HG03175 (cell line): ENCODE data around the gene NPB.

ENCODE experiments used
- ATAC-seq: cut with Tn5 transposase; IDR thresholded peaks from one replicate; pipeline ENCODE4 v1.9.1; 2021; ENCODE audit warnings: mild to moderate bottlenecking, moderate library complexity; ENCODE audit not compliant: unreplicated experiment

NPB gene

DNA sequence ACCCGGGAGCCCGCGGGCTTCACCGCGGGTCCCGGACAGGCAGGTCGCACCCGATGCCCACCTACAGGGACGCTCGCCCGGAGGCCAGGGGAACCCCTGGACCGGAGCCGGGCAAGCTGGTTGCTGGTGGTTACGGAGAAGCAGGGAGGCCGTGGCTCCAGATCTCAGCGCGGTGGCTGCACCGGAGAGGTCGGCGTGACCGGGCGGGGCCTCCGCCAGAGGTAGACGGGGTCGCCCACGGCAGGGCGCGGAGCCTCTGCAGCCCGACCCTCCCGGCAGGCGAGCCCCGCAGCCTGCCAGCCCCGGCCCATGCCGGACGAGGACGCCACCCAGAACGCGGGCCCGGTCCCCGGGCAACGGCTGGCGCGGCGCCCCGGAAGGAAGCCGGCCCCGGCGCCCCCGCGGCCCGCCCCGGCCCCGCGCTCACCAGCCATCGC, 8.8 kb downstream of the NPB start:
- peak; percentile 28 for ATAC-seq

- ATAC-seq: peak; percentile 73
Observed at GRCh38 chr17:81911277-81911961, 9.4 kb downstream of the NPB start, which contains the start of gene PCYT2. Gene PCYT2 (minus strand): TSS chr17:81911399. CDS start chr17:81911355, 44 bp downstream.

DNA sequence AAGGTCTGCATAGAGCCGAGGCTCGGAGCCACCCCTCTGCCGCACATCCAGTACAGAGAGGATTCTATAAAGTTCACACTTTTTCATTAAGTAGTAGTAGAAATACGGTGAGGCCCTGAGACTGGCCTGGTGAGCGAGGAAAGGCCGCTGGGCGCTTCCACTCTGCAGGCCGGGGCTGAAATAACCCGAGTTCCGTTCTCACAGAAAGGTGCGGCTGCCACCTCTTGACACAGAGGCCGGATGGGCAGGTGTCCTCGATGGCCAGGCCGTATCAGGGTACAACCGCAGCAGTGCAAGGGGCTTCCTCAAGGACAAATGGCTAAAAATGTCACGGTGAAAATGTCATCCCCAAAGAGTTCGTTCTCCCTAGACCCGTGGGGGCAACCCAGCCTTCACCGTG, 9.9 kb downstream of the NPB start:
- ATAC-seq: no peak

DNA sequence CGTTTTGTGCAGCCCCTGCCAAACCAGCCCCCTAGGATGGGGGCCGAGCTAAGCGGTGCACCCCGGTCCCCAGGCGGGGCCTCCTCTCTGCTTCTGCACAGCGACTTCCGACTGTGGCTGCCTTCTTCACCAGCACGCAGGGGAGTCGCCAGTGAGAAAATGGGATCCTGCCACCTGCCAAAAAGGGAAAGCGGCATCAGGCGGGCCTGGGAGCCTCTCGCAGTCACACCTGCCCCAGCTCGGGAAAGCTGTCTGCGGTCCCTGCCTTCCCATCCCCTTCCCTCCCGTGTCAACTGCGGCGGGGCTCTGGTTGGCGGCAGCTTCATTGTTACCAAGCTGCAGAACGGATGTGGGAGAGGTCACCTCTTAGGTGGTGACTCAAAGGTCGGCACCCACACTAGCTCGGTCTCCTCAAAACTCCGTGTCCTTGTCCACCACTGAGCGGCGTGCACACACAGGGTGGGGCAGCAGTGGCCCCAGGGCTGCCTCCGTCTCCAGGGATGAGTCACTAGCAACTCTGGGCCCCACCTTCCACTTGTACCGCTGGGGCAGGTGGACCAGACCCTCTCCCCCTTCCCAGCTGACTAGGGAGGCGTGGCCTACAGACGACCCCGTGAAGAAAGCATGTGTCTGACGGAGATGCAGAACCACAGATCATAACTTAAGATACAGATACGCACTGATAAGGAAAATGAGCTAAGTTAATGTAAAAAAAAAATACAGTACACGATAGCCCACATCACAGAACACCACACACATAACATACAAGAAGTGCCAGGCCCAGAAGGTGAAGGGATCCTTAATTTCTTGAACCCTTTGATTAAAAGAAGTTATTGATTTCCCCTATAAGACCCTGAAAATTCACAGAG, 10.6 kb downstream of the NPB start:
- ATAC-seq: no peak

GRCh38 chr17:81913394-81914102, 11.5 kb downstream of the NPB start:
- no peak for ATAC-seq

GRCh38 chr17:81914103-81914850, 12.2 kb downstream of the NPB start:
- ATAC-seq: no peak

DNA sequence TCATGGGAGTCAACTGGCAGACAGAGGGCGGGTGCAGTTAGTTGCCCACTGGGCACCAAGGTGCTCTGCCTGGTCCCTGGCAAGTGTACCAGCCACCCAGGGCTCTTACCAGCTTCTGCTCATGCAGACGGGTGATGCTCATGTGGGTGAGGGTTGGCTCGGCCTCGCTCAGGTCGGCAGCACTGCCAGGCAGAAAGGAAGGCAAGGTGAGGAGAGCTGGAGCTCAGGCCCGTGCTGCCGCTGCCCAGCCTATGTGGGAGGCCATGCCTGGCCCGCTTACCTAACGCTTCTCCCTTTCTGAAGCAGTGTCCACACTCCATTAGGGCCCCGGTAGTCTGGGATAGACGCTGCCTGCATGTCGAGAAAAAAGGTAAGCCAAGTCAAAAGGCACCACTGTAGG, 13.3 kb downstream of the NPB start:
- ATAC-seq: no peak

GRCh38 chr17:81916234-81917001, 14.4 kb downstream of the NPB start:
- no peak for ATAC-seq

DNA sequence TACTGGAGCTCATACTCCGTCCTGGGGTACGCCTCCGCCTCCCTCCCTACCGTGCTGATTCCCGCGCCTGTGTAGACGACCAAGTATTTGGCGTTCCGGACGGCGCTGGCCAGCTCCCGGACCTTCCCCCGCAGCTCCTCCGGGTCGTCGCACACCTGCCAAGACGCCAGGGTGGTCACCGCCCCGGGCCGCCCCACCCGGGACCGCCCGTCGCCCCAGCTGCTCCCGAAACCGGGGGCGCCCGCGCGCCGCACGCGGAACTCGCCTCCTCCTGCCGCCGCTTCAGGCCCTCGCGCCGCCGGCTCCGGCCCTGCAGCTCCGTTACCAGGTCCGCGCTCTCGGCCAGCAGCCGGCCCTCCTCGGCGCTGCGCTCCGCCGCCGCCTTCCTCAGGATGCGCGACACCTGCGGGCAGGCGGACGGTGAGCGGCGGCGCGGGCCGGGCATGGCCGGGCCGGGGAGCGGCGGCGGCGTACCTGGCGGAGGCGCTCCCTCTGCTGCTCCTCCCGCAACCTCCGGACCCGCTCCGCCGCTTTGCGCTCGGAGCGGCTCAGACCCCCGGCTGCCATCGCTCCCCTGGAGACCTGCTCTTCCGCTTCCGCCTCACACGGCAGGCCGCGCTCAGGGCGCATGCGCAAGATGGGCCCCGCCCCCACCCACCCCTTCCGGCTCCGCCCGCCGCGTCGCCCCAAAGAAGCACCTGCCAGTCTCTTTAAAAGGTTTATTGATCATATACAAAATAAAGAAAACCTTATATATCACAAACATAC, 15.7 kb downstream of the NPB start, which contains the start of gene SIRT7:
Gene SIRT7, minus strand, starts transcription at position 612 of the 768 bp plus-strand sequence. Its CDS starts 45 bp downstream, at position 567.
- ATAC-seq: peak; percentile 74

GRCh38 chr17:81918333-81918669, 16.3 kb downstream of the NPB start:
- ATAC-seq: peak; percentile 9

GRCh38 chr17:81918832-81919545, 17.0 kb downstream of the NPB start:
- no peak for ATAC-seq

GRCh38 chr17:81920612-81921536, 18.8 kb downstream of the NPB start:
- no peak for ATAC-seq

DNA sequence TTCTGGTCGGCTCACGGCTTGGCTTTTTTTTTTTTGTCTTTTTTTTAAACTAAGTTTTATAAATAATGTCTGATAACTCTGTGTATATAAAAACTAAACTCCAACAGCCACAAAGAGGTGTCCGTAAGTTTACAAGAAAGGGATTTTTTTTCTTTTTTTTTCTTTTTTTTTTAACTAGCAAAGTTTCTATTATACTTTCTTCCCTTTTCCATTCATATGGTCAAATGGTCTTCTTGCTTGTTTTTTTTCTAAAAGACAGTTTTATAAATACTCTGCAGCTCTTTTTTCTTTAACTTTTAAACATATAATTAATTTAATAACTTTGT, 19.5 kb downstream of the NPB start:
- ATAC-seq: no peak

GRCh38 chr17:81921996-81922565, 20.0 kb downstream of the NPB start:
- no peak for ATAC-seq

DNA sequence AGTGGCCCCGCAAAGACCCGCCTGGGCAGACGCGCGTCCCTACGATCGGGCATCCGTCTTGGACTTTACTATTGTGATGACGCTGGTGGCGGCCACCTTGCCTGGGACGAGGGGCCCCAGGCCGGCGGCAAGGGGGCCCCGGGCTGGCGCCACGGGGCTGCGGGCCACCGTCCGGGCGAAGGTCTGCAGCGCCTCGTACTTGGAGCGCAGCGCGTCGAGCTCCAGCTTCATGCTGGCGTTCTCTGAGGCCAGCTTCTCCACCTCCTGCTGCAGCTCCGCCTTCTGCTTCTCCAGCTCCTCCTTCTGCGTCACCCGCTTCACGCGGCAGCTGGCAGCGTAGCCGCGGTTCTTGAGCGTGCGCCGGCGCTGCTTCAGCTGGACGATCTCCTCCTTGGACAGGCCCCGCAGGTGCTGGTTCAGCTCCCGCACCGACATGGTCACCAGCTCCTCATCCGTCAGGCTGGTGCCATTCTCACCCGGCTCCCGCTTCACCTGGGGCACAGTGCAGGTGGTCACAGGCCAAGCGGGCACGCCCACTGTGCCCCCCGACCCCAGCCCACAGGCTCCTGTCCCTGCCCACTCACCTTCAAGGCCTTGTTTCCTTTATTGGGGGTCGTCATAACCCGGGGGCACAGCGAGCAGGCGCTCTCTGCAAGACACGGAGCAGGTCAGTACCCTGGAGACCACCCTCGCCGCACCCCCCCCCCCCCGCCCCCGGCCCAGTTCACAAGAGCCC, 20.7 kb downstream of the NPB start:
- ATAC-seq: no peak
